Measurements from ENCODE around the gene C10orf67. TPM values are rescaled to one million over a fixed set of nuclear protein-coding genes. Genes with fewer than 3 reads are reported as not detected.

Gene C10orf67
- total and polyA plus RNA-seq, 9 of the 15 experiments (the other 6 are each of a cell fraction or from before 2014, with no cell fraction given): not detected

GRCh38 chr10:23203369-23204325, 140.9 kb downstream of the C10orf67 start (continued):
- TF ChIP-seq NR0B1 (IDR thresholded peaks at IDR 0.05; ENCODE audit: partially characterized antibody): no peak
- no peak for TF ChIP-seq POLR3G (IDR thresholded peaks at IDR 0.05; ENCODE audit: extremely low read depth, insufficient read length, insufficient replicate concordance)
- TF ChIP-seq RBM15 (IDR thresholded peaks at IDR 0.05; ENCODE audit: insufficient read depth, low read length): no peak
- TF ChIP-seq RNF2 (IDR thresholded peaks at IDR 0.05): no peak
- TF ChIP-seq SRSF1 (IDR thresholded peaks at IDR 0.05; ENCODE audit: low read depth, low read length): no peak
- TF ChIP-seq SMAD4 (CRISPR knock-in tag; conservative IDR thresholded peaks at IDR 0.05): no peak
- TF ChIP-seq ZNF217 (CRISPR knock-in tag; IDR thresholded peaks at IDR 0.05): no peak
- TF ChIP-seq ASH1L (IDR thresholded peaks at IDR 0.05; ENCODE audit: borderline replicate concordance, low read depth, partially characterized antibody): no peak

- no peak overlapping the region for H3K27ac ChIP-seq (ENCODE audit: extremely low read depth, low read depth, low read length)
- no peaks in the 10 kb centered on the region for H3K79me2 ChIP-seq (ENCODE audit: control insufficient read depth, insufficient read depth, low read length)
- peaks cover 0 to 10% of the 10 kb centered on the region in 2 experiments; a peak in 1 of 5 replicates for H3K4me1 ChIP-seq (replicated peaks in 1 of 2; ENCODE audit: control insufficient read depth in 2 of 2, insufficient read depth in 2 of 2, low read length in 2 of 2)
- in situ Hi-C loops (cut with MboI): no loop called here
- H2AFZ ChIP-seq (ENCODE audit: low read depth, low read length): no peak overlapping the region
- H3K9me1 ChIP-seq (ENCODE audit: control insufficient read depth, insufficient read depth, low read length): no peaks in the 10 kb centered on the region
- H3K36me3 ChIP-seq (ENCODE audit: control insufficient read depth, insufficient read depth, low read length): no peaks in the 10 kb centered on the region
- CTCF ChIA-PET (ENCODE audit: low intra/inter-chr PET ratio): no interaction called here
- no TSS peak for BruUV-seq (replicated peaks)
- no peak overlapping the region for H3K9ac ChIP-seq (ENCODE audit: insufficient read depth in 1 of 2, low read depth in 2 of 2, low read length in 2 of 2)
- WGBS (ENCODE audit: insufficient coverage, low coverage, missing lambda C conversion rate): 0% methylated on average over 3 of the region's 3 CpGs
- H3K9me3 ChIP-seq (replicated peaks; ENCODE audit: control insufficient read depth, insufficient read depth, low read depth, low read length): no peaks in the 10 kb centered on the region
- ATAC-seq (no peak), FAIRE-seq (no peak), DNase-seq (ENCODE audit: extremely low read depth in 1 of 4, low spot score in 3 of 4) (no peak)
- no peak overlapping the region for H3K4me3 ChIP-seq
- intact Hi-C loops (cut with micrococcal nuclease): no loop called here
- peaks cover 7 to 36% of the 10 kb centered on the region in 2 experiments; a peak in 3 of 5 replicates for H3K27me3 ChIP-seq (ENCODE audit: control insufficient read depth in 2 of 2, insufficient read depth in 2 of 2, low read length in 2 of 2)
- H4K20me1 ChIP-seq (replicated peaks; ENCODE audit: control insufficient read depth, insufficient read depth, low read length): no peaks in the 10 kb centered on the region; the same call in 1 of the 2 replicates
- POLR2A ChIA-PET: no interaction called here
- H3K4me2 ChIP-seq (ENCODE audit: insufficient read depth, low read length): no peak overlapping the region
- TF ChIP-seq ZNF408 (CRISPR knock-in tag; IDR thresholded peaks at IDR 0.05; ENCODE audit: low read depth) (no peak), CREBBP (IDR thresholded peaks at IDR 0.05; ENCODE audit: low read depth, low read length) (no peak)
Measured at GRCh38 chr10:23202779-23203178, 141.8 kb downstream of the C10orf67 start.

All from K562 (cell line).